Measurements from ENCODE around the gene UCMA. TPM values are rescaled to one million over a fixed set of nuclear protein-coding genes. Genes with fewer than 3 reads are reported as not detected.

Gene UCMA
- total RNA-seq, 1 experiment from 2014 or later, result not detected

- ChIA-PET CTCF (no interaction called here), POLR2A (ENCODE audit: low non-redundant PET) (no interaction called here)
- TF ChIP-seq EZH2 (IDR thresholded peaks at IDR 0.05; ENCODE audit: borderline replicate concordance, low read depth, low read length, poor library complexity, severe bottlenecking) (no peak), CTCF (conservative IDR thresholded peaks at IDR 0.05; ENCODE audit: low read depth, low read length) (no peak)
- Histone ChIP-seq H3K36me3 (ENCODE audit: insufficient read depth, low read length, poor library complexity, severe bottlenecking) (peaks cover 88% of the 10 kb centered on the region), H3K9me3 (ENCODE audit: low read depth, low read length, poor library complexity, severe bottlenecking) (no peaks in the 10 kb centered on the region), H3K27ac (ENCODE audit: low read depth, low read length, poor library complexity, severe bottlenecking) (no peak overlapping the region), H3K4me3 (ENCODE audit: low read depth, low read length, poor library complexity, severe bottlenecking) (no peak overlapping the region), H3K27me3 (replicated peaks; ENCODE audit: insufficient read depth, low read depth, low read length, poor library complexity) (no peaks in the 10 kb centered on the region), H3K4me1 (ENCODE audit: insufficient read depth, low read length, poor library complexity, severe bottlenecking) (no peaks in the 10 kb centered on the region)
- BruUV-seq (replicated peaks), result no TSS peak
- no peak for DNase-seq (ENCODE audit: low spot score)
- intact Hi-C loops (cut with micrococcal nuclease; ENCODE audit: unreplicated experiment), result no loop called here
These were observed 47.0 kb downstream of the UCMA start for GRCh38 chr10:13187135-13187534.

DNA sequence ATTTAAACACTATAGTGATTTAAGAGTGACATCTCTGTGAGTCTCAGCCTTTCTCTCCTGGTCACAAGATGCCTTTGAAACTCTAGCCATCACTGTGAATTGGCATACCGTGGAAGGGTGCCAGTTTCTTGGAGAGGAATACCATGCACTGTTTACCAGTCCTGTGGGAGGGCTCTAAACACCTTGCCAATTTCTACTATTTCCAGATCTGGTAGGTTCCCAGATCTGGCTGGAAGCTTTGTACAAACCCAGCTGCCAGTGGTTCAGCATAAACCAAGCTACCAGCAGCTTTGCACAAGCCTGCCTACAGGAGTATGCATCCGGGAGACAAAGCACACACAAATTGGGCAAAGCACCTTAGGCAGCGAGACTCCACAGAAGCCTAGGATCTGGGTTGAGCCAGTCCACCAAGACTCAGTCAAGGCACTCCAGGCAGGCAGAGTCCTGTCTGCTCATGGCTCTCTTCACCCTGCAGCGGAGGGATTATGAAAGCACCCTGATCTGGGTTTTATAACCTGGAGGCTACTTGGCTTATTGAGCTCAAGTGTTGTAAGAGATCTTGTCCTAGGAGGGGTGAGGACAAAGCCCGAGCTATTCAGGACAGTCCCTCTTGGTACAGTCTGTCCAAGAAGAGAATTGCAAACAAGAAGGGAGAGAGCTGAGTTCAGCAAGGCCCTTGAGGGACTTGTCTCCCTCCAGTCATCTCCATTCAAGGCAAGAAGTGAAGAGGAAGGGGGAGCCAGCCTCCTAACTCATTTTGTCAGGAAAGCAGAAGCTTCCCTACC, 49.3 kb downstream of the UCMA start:
- intact Hi-C loops (cut with micrococcal nuclease; ENCODE audit: unreplicated experiment), result no loop called here
- H3K27ac ChIP-seq (ENCODE audit: low read depth, low read length, poor library complexity, severe bottlenecking), result no peak overlapping the region
- BruUV-seq (replicated peaks), result no TSS peak
- H3K9me3 ChIP-seq (ENCODE audit: low read depth, low read length, poor library complexity, severe bottlenecking), result no peaks in the 10 kb centered on the region
- H3K4me1 ChIP-seq (ENCODE audit: insufficient read depth, low read length, poor library complexity, severe bottlenecking), result no peaks in the 10 kb centered on the region
- CTCF ChIA-PET, result no interaction called here
- no peaks in the 10 kb centered on the region for H3K27me3 ChIP-seq (replicated peaks; ENCODE audit: insufficient read depth, low read depth, low read length, poor library complexity)
- POLR2A ChIA-PET (ENCODE audit: low non-redundant PET), result no interaction called here
- H3K36me3 ChIP-seq (ENCODE audit: insufficient read depth, low read length, poor library complexity, severe bottlenecking), result peaks cover 89% of the 10 kb centered on the region
- no peak for DNase-seq (ENCODE audit: low spot score)
- TF ChIP-seq EZH2 (IDR thresholded peaks at IDR 0.05; ENCODE audit: borderline replicate concordance, low read depth, low read length, poor library complexity, severe bottlenecking), result no peak
- no peak overlapping the region for H3K4me3 ChIP-seq (ENCODE audit: low read depth, low read length, poor library complexity, severe bottlenecking)

GRCh38 chr10:13184276-13184675, 49.9 kb downstream of the UCMA start:
- H3K27ac ChIP-seq (ENCODE audit: low read depth, low read length, poor library complexity, severe bottlenecking), result no peak overlapping the region
- peaks cover 94% of the 10 kb centered on the region for H3K36me3 ChIP-seq (ENCODE audit: insufficient read depth, low read length, poor library complexity, severe bottlenecking)
- H3K9me3 ChIP-seq (ENCODE audit: low read depth, low read length, poor library complexity, severe bottlenecking), result no peaks in the 10 kb centered on the region
- no peak overlapping the region for H3K4me3 ChIP-seq (ENCODE audit: low read depth, low read length, poor library complexity, severe bottlenecking)
- intact Hi-C loops (cut with micrococcal nuclease; ENCODE audit: unreplicated experiment), result no loop called here
- no peak for DNase-seq (ENCODE audit: low spot score)
- no TSS peak for BruUV-seq (replicated peaks)
- CTCF ChIA-PET, result no interaction called here
- POLR2A ChIA-PET (ENCODE audit: low non-redundant PET), result no interaction called here
- H3K27me3 ChIP-seq (replicated peaks; ENCODE audit: insufficient read depth, low read depth, low read length, poor library complexity), result no peaks in the 10 kb centered on the region
- no peak for TF ChIP-seq CTCF (conservative IDR thresholded peaks at IDR 0.05; ENCODE audit: low read depth, low read length)
- no peak for TF ChIP-seq EZH2 (IDR thresholded peaks at IDR 0.05; ENCODE audit: borderline replicate concordance, low read depth, low read length, poor library complexity, severe bottlenecking)
- H3K4me1 ChIP-seq (ENCODE audit: insufficient read depth, low read length, poor library complexity, severe bottlenecking), result no peaks in the 10 kb centered on the region

DNA sequence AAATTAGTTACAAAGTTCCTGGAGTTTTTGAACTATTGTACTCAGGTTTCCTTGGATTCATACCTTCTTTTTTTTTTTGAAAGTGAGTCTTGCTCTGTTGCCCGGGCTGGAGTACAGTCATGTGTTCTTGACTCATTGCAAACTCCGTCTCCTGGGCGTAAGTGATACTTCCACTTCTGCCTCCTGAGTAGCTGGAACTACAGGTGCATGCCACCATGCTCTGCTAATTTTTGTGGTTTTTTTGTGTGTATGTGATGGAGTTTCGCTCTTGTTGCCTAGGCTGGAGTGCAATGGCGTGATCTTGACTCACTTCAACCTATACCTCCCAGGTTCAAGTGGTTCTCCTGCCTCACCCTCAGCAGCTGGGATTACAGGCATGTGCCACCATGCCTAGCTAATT, 50.5 kb downstream of the UCMA start:
- peaks cover 96% of the 10 kb centered on the region for H3K36me3 ChIP-seq (ENCODE audit: insufficient read depth, low read length, poor library complexity, severe bottlenecking)
- no peaks in the 10 kb centered on the region for H3K27me3 ChIP-seq (replicated peaks; ENCODE audit: insufficient read depth, low read depth, low read length, poor library complexity)
- H3K27ac ChIP-seq (ENCODE audit: low read depth, low read length, poor library complexity, severe bottlenecking), result no peak overlapping the region
- no peak overlapping the region for H3K4me3 ChIP-seq (ENCODE audit: low read depth, low read length, poor library complexity, severe bottlenecking)
- H3K9me3 ChIP-seq (ENCODE audit: low read depth, low read length, poor library complexity, severe bottlenecking), result no peaks in the 10 kb centered on the region
- intact Hi-C loops (cut with micrococcal nuclease; ENCODE audit: unreplicated experiment), result no loop called here
- ChIA-PET POLR2A (ENCODE audit: low non-redundant PET) (no interaction called here), CTCF (no interaction called here)
- no peak for DNase-seq (ENCODE audit: low spot score)
- no peaks in the 10 kb centered on the region for H3K4me1 ChIP-seq (ENCODE audit: insufficient read depth, low read length, poor library complexity, severe bottlenecking)
- TF ChIP-seq EZH2 (IDR thresholded peaks at IDR 0.05; ENCODE audit: borderline replicate concordance, low read depth, low read length, poor library complexity, severe bottlenecking), result no peak
- no peak for TF ChIP-seq CTCF (conservative IDR thresholded peaks at IDR 0.05; ENCODE audit: low read depth, low read length)
- no TSS peak for BruUV-seq (replicated peaks)

Measured in A673 (cell line).